HCT116 (cell line): ENCODE results near the gene SNX2. TPM values are rescaled to one million over a fixed set of nuclear protein-coding genes. Genes with fewer than 3 reads are reported as not detected.

Experiments used
- ATAC-seq: fragments of 200-7000 bp; cut with Tn5 transposase; 2 replicates; pipeline ENCODE4 v1.9.1; 2020; ENCODE audit warnings: mild to moderate bottlenecking, moderate library complexity
- BruUV-seq: library from RNA; stranded (reverse); fragments of 400-500 nt; replicated peaks from 2 replicates; lab custom pipeline; 2021; lab: Mats Ljungman, UMichigan
- CTCF ChIA-PET: fragments of 300-600 bp; sonication (Branson Sonifier 250); formaldehyde crosslinking; loops from one replicate; lab custom pipeline; 2021; ENCODE audit warnings: antibody characterized with exemption; lab: Charles Lee
- POLR2A ChIA-PET: fragments of 300-600, 350-600 bp; sonication (Branson Sonifier 250); formaldehyde crosslinking; loops from one replicate; lab custom pipeline; 2021; ENCODE audit warnings: antibody characterized with exemption; lab: Charles Lee
- RAD21 ChIA-PET, 2 experiments: fragments of 300-600 bp; sonication (Branson Sonifier 250); formaldehyde crosslinking; loops; one replicate each; lab custom pipeline; 2023; ENCODE audit warnings: low total read pairs in 2 of 2; ENCODE audit not compliant: uncharacterized antibody in 2 of 2, unreplicated experiment in 2 of 2, low non-redundant PET in 1 of 2; lab: Charles Lee
- DNase-seq: peaks from one replicate; pipeline ENCODE4 v3.0.0-alpha.2; 2010; ENCODE audit warnings: low read depth, low spot score
- H2AFZ ChIP-seq: fragments of 200-600 bp; shearing (Covaris generic), sonication (generic); 2 replicates; pipeline ENCODE4 v1.6.1; 2017; ENCODE audit warnings: low read depth, mixed run types, mixed read lengths, antibody characterized with exemption, low read length; ENCODE audit not compliant: poor library complexity, severe bottlenecking
- H3K27ac ChIP-seq: 2 replicates; pipeline ENCODE4 v1.5.1; 2012; ENCODE audit warnings: low read depth, low read length
- H3K27me3 ChIP-seq: fragments of 200-600 bp; sonication (generic); 2 replicates; pipeline ENCODE4 v1.6.1; 2016; ENCODE audit warnings: mixed run types, low read length, mixed read lengths; ENCODE audit not compliant: insufficient read depth
- H3K36me3 ChIP-seq, 2 experiments: fragments of 200-500 bp in 1 of 2; fragments of 200-600 bp in 1 of 2; sonication (Bioruptor generic) in 1 of 2; sonication (generic) in 1 of 2; 2 replicates each; pipeline versions ENCODE4 v1.5.1 to v1.6.1; 2014 to 2016; ENCODE audit warnings: low read length in 2 of 2, inconsistent platforms in 1 of 2, mixed read lengths in 1 of 2, mixed run types in 1 of 2; ENCODE audit not compliant: insufficient read depth in 2 of 2, control insufficient read depth in 1 of 2
- H3K4me1 ChIP-seq, 2 experiments: fragments of 200-600 bp in 1 of 2; sonication (generic) in 1 of 2; 2 replicates each; pipeline versions ENCODE4 v1.5.1 to v1.6.1; 2012 to 2017; ENCODE audit warnings: low read length in 2 of 2, inconsistent platforms in 1 of 2, mild to moderate bottlenecking in 1 of 2, mixed read lengths in 1 of 2, mixed run types in 1 of 2, moderate library complexity in 1 of 2; ENCODE audit not compliant: insufficient read depth in 2 of 2, control insufficient read depth in 1 of 2
- H3K4me2 ChIP-seq: fragments of 200-600 bp; sonication (generic); 2 replicates; pipeline ENCODE4 v1.6.1; 2017; ENCODE audit warnings: mixed run types, low read length, mixed read lengths
- H3K4me3 ChIP-seq, 2 experiments: fragments of 200-600 bp in 1 of 2; sonication (generic) in 1 of 2; replicated peaks in 1 of 2; 2 replicates each; pipeline ENCODE4 v1.5.1; 2011 to 2016; ENCODE audit warnings: low read length in 2 of 2, control low read depth in 1 of 2, low read depth in 1 of 2, mild to moderate bottlenecking in 1 of 2, mixed read lengths in 1 of 2, mixed run types in 1 of 2
- H3K79me2 ChIP-seq: fragments of 200-600 bp; sonication (generic); 2 replicates; pipeline ENCODE4 v1.6.1; 2017; ENCODE audit warnings: mild to moderate bottlenecking, mixed run types, low read length, moderate library complexity, mixed read lengths; ENCODE audit not compliant: insufficient read depth
- H3K9ac ChIP-seq: fragments of 200-600 bp; sonication (generic); 2 replicates; pipeline ENCODE4 v1.6.1; 2016; ENCODE audit warnings: low read length, mixed read lengths
- H3K9me2 ChIP-seq: fragments of 200-600 bp; sonication (generic), shearing (Covaris generic); 2 replicates; pipeline ENCODE4 v1.6.1; 2017; ENCODE audit warnings: mixed run types, mild to moderate bottlenecking, moderate library complexity; ENCODE audit not compliant: insufficient read depth
- H3K9me3 ChIP-seq, 2 experiments: fragments of 200-500 bp in 1 of 2; fragments of 200-600 bp in 1 of 2; sonication (Bioruptor generic) in 1 of 2; sonication (generic) in 1 of 2; 2 replicates each; pipeline ENCODE4 v1.6.1; 2014 to 2017; ENCODE audit warnings: low read length in 2 of 2, mixed read lengths in 2 of 2, inconsistent platforms in 1 of 2, low read depth in 1 of 2, mild to moderate bottlenecking in 1 of 2, mixed run types in 1 of 2, moderate library complexity in 1 of 2; ENCODE audit not compliant: control insufficient read depth in 1 of 2, insufficient read depth in 1 of 2
- H4K20me1 ChIP-seq: fragments of 200-600 bp; sonication (generic), shearing (Covaris generic); 2 replicates; pipeline ENCODE4 v1.6.1; 2017; ENCODE audit warnings: mixed run types, mild to moderate bottlenecking, moderate library complexity; ENCODE audit not compliant: insufficient read depth
- CBX3 ChIP-seq: IDR thresholded peaks from 2 replicates; pipeline ENCODE4 v1.6.1; 2012; ENCODE audit warnings: low read depth
- EZH2 ChIP-seq: fragments of 200-600 bp; sonication (generic); IDR thresholded peaks from 2 replicates; pipeline ENCODE4 v1.6.1; 2017; ENCODE audit warnings: antibody characterized with exemption, mixed run types
- EZH2phosphoT487 ChIP-seq: fragments of 200-600 bp; IDR thresholded peaks from 2 replicates; pipeline ENCODE4 v1.6.1; 2018; ENCODE audit warnings: antibody characterized with exemption, borderline replicate concordance
- FOSL1 ChIP-seq: IDR thresholded peaks from 2 replicates; pipeline ENCODE4 v1.6.1; 2012; ENCODE audit warnings: low read depth
- JUND ChIP-seq: IDR thresholded peaks from 2 replicates; pipeline ENCODE4 v1.6.1; 2012
- POLR2A ChIP-seq: IDR thresholded peaks from 2 replicates; pipeline ENCODE4 v1.7.0; 2011; ENCODE audit warnings: borderline replicate concordance; ENCODE audit not compliant: insufficient read depth, insufficient read length; ENCODE audit errors: extremely low read depth
- RAD21 ChIP-seq: IDR thresholded peaks from 2 replicates; pipeline ENCODE4 v1.6.1; 2012; ENCODE audit warnings: low read depth, mild to moderate bottlenecking
- SRF ChIP-seq: IDR thresholded peaks from 2 replicates; pipeline ENCODE4 v1.6.1; 2012; ENCODE audit warnings: low read depth
- YY1 ChIP-seq: IDR thresholded peaks from 2 replicates; pipeline ENCODE4 v1.6.1; 2011; ENCODE audit warnings: low read length, low read depth, moderate library complexity, mild to moderate bottlenecking; ENCODE audit not compliant: insufficient replicate concordance; ENCODE audit errors: extremely low read depth
- ZFX ChIP-seq: fragments of 450-650 bp; IDR thresholded peaks from 2 replicates; pipeline ENCODE4 v1.6.1; 2017
- intact Hi-C: fragments of 100-400 bp; cut with micrococcal nuclease; formaldehyde crosslinking; loops from 2 replicates; pipeline ENCODE4 v1.10.0; 2022
- total RNA-seq: library from RNA; stranded (reverse); gene quantifications from one replicate; pipeline ENCODE4 v1.2.1, GENCODE V29; 2021; ENCODE audit not compliant: unreplicated experiment
- TF ChIP-seq, protein P1 (sequence below): IDR thresholded peaks from 2 replicates; pipeline ENCODE4 v1.6.1; 2011; ENCODE audit warnings: mild to moderate bottlenecking, low read length, moderate library complexity; ENCODE audit not compliant: insufficient replicate concordance; ENCODE audit errors: extremely low read depth
- TF ChIP-seq, protein P2 (sequence below): IDR thresholded peaks from 2 replicates; pipeline ENCODE4 v1.6.1; 2012
- TF ChIP-seq, protein P3 (sequence below): IDR thresholded peaks from 2 replicates; pipeline ENCODE4 v1.6.1; 2012
- TF ChIP-seq, protein P4 (sequence below): IDR thresholded peaks from 2 replicates; pipeline ENCODE4 v1.6.1; 2012; ENCODE audit warnings: low read depth
- TF ChIP-seq, protein P5 (sequence below), 3 experiments: fragments of 200-600 bp in 1 of 3; sonication (generic) in 1 of 3; IDR thresholded peaks in 2 of 3; conservative IDR thresholded peaks in 1 of 3; 2 replicates each; pipeline ENCODE4 v1.5.1; 2012 to 2017; ENCODE audit warnings: low read depth in 2 of 3, low read length in 2 of 3, antibody characterized with exemption in 1 of 3, borderline replicate concordance in 1 of 3, control low read depth in 1 of 3, mild to moderate bottlenecking in 1 of 3, mixed read lengths in 1 of 3, mixed run types in 1 of 3, moderate library complexity in 1 of 3; ENCODE audit not compliant: insufficient read depth in 1 of 3

The SNX2 gene
- total RNA-seq, 1 experiment from 2014 or later = 57.7 TPM

DNA sequence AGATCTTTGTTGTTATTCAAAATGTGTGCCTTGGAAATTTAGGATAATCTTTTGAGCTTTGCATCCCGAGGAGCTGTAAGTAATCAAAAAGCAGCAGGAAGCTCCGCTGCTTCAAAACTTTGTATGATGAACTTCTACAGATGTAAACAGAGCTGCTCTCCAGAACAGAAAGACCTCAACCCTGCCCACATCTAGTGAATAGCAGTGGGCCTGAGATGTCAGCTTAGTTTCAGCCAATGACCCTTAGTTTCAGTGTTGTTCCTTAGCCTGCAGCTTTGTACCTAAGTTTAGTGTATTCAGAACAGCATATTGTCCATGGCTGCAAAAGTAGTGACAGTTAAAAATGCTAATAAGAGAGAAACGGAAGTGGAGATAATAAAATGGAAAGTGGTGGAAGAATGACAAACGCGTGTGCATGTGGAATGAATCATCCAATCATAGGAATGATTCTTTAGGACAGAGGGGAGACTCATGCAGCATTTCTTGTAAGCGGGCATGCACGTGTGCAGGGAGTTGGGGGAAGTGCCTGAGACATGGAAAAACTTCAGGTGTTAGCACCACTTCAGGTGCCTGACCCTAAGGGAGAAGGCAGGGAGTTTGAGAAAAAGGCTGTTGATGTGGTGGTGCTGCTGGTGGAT lies 95.5 kb downstream of the SNX2 start (continued):
- TF ChIP-seq EZH2 (no peak), ZFX (no peak), SRF (no peak), CBX3 (no peak), FOSL1 (no peak), YY1 (no peak)
- TF ChIP-seq, protein P1, sequence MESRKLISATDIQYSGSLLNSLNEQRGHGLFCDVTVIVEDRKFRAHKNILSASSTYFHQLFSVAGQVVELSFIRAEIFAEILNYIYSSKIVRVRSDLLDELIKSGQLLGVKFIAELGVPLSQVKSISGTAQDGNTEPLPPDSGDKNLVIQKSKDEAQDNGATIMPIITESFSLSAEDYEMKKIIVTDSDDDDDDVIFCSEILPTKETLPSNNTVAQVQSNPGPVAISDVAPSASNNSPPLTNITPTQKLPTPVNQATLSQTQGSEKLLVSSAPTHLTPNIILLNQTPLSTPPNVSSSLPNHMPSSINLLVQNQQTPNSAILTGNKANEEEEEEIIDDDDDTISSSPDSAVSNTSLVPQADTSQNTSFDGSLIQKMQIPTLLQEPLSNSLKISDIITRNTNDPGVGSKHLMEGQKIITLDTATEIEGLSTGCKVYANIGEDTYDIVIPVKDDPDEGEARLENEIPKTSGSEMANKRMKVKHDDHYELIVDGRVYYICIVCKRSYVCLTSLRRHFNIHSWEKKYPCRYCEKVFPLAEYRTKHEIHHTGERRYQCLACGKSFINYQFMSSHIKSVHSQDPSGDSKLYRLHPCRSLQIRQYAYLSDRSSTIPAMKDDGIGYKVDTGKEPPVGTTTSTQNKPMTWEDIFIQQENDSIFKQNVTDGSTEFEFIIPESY = no peak
- TF ChIP-seq, protein P2, sequence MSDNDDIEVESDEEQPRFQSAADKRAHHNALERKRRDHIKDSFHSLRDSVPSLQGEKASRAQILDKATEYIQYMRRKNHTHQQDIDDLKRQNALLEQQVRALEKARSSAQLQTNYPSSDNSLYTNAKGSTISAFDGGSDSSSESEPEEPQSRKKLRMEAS = no peak

DNA sequence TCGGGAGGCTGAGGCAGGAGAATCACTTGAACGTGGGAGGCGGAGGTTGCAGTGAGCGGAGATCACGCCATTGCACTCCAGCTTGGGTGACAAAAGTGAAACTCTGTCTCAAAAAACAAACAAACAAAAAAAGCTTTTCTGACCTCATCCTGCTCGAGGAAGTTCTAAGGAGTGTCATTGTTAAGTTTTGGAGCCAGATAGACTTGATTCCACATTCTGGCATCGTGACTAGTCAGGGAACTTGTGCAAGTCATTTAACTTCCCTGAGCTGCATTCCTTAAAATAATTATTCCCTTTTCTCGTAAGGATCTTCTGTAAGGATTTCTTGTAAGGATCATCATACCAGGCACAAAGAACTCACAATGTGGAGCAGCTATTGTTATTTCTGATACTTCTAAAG lies 96.8 kb downstream of the SNX2 start:
- ChIA-PET RAD21 (no interaction called here), CTCF (no interaction called here), POLR2A (no interaction called here)
- H3K27ac ChIP-seq = no peak overlapping the region
- no peak overlapping the region for H3K4me2 ChIP-seq
- no peaks in the 10 kb centered on the region for H3K9me2 ChIP-seq
- H3K4me3 ChIP-seq = no peak overlapping the region
- no peak overlapping the region for H3K9ac ChIP-seq
- H3K36me3 ChIP-seq = no peaks in the 10 kb centered on the region
- no TSS peak for BruUV-seq
- intact Hi-C loops = no loop called here
- no peak for ATAC-seq
- H3K9me3 ChIP-seq = no peaks in the 10 kb centered on the region
- TF ChIP-seq, protein P3, sequence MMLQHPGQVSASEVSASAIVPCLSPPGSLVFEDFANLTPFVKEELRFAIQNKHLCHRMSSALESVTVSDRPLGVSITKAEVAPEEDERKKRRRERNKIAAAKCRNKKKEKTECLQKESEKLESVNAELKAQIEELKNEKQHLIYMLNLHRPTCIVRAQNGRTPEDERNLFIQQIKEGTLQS = no peak
- TF ChIP-seq, protein P4, sequence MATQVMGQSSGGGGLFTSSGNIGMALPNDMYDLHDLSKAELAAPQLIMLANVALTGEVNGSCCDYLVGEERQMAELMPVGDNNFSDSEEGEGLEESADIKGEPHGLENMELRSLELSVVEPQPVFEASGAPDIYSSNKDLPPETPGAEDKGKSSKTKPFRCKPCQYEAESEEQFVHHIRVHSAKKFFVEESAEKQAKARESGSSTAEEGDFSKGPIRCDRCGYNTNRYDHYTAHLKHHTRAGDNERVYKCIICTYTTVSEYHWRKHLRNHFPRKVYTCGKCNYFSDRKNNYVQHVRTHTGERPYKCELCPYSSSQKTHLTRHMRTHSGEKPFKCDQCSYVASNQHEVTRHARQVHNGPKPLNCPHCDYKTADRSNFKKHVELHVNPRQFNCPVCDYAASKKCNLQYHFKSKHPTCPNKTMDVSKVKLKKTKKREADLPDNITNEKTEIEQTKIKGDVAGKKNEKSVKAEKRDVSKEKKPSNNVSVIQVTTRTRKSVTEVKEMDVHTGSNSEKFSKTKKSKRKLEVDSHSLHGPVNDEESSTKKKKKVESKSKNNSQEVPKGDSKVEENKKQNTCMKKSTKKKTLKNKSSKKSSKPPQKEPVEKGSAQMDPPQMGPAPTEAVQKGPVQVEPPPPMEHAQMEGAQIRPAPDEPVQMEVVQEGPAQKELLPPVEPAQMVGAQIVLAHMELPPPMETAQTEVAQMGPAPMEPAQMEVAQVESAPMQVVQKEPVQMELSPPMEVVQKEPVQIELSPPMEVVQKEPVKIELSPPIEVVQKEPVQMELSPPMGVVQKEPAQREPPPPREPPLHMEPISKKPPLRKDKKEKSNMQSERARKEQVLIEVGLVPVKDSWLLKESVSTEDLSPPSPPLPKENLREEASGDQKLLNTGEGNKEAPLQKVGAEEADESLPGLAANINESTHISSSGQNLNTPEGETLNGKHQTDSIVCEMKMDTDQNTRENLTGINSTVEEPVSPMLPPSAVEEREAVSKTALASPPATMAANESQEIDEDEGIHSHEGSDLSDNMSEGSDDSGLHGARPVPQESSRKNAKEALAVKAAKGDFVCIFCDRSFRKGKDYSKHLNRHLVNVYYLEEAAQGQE = no peak
- TF ChIP-seq EZH2phosphoT487 (no peak), JUND (no peak), RAD21 (no peak), POLR2A (no peak), CBX3 (no peak), EZH2 (no peak)
- TF ChIP-seq, protein P5, sequence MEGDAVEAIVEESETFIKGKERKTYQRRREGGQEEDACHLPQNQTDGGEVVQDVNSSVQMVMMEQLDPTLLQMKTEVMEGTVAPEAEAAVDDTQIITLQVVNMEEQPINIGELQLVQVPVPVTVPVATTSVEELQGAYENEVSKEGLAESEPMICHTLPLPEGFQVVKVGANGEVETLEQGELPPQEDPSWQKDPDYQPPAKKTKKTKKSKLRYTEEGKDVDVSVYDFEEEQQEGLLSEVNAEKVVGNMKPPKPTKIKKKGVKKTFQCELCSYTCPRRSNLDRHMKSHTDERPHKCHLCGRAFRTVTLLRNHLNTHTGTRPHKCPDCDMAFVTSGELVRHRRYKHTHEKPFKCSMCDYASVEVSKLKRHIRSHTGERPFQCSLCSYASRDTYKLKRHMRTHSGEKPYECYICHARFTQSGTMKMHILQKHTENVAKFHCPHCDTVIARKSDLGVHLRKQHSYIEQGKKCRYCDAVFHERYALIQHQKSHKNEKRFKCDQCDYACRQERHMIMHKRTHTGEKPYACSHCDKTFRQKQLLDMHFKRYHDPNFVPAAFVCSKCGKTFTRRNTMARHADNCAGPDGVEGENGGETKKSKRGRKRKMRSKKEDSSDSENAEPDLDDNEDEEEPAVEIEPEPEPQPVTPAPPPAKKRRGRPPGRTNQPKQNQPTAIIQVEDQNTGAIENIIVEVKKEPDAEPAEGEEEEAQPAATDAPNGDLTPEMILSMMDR (IDR thresholded peaks at IDR 0.05 in 2 of 3, conservative IDR thresholded peaks at IDR 0.05 in 1 of 3; ENCODE audit: borderline replicate concordance in 1 of 3, insufficient read depth in 1 of 3, low read depth in 2 of 3, low read length in 2 of 3) = no peak
- H3K4me1 ChIP-seq = no peaks in the 10 kb centered on the region
- DNase-seq = no peak
- H3K79me2 ChIP-seq = no peaks in the 10 kb centered on the region
- no peak overlapping the region for H2AFZ ChIP-seq
- no peaks in the 10 kb centered on the region for H3K27me3 ChIP-seq
- H4K20me1 ChIP-seq = no peaks in the 10 kb centered on the region
